ENCODE measurements around the gene PTPN2. TPM values are rescaled to one million over a fixed set of nuclear protein-coding genes. Genes with fewer than 3 reads are reported as not detected.
"Not testable (repeated sequence)": the region's sequence is repeated elsewhere in the genome, so short reads cannot be mapped to it uniquely, and the experiment has no call there.

The PTPN2 gene
- total RNA-seq, 2 donors from 2014 or later = 15.0 to 18.1 TPM

- DNase-seq; ATAC-seq; intact Hi-C loops (cut with DNase I): not testable (repeated sequence)
Measured at GRCh38 chr18:12758566-12758965, 125.5 kb downstream of the PTPN2 start.

GRCh38 chr18:12756619-12757239, 127.3 kb downstream of the PTPN2 start:
- ATAC-seq; DNase-seq; intact Hi-C loops (cut with DNase I): not testable (repeated sequence)

GRCh38 chr18:12755606-12756005, 128.4 kb downstream of the PTPN2 start:
- DNase-seq; intact Hi-C loops (cut with DNase I): not testable (repeated sequence)

GRCh38 chr18:12754511-12754910, 129.5 kb downstream of the PTPN2 start:
- DNase-seq (no peak), ATAC-seq (no peak)
- intact Hi-C loops (cut with DNase I) = no loop called here

More at GRCh38 chr18:12755606-12756005, 128.4 kb downstream of the PTPN2 start:
- ATAC-seq = not testable (repeated sequence)

- intact Hi-C loops (cut with DNase I) = no loop called here
- ATAC-seq = no peak
- DNase-seq = no peak
Measured at GRCh38 chr18:12751891-12752290, 132.1 kb downstream of the PTPN2 start.

- no peak for ATAC-seq
- intact Hi-C loops (cut with DNase I) = no loop called here
- no peak for DNase-seq
Measured at GRCh38 chr18:12751503-12751884, 132.5 kb downstream of the PTPN2 start.

GRCh38 chr18:12750715-12751502, 133.1 kb downstream of the PTPN2 start:
- intact Hi-C loops (cut with DNase I) = no loop called here
- DNase-seq (no peak), ATAC-seq (no peak)

GRCh38 chr18:12750076-12750714, 133.8 kb downstream of the PTPN2 start:
- DNase-seq (no peak), ATAC-seq (no peak)
- intact Hi-C loops (cut with DNase I) = no loop called here

GRCh38 chr18:12749121-12749520, 134.9 kb downstream of the PTPN2 start:
- no peak for DNase-seq
- ATAC-seq = no peak
- intact Hi-C loops (cut with DNase I) = no loop called here

- ATAC-seq = no peak
- DNase-seq = no peak
- intact Hi-C loops (cut with DNase I) = no loop called here
Measured at GRCh38 chr18:12748671-12749070, 135.4 kb downstream of the PTPN2 start.

GRCh38 chr18:12747530-12748315, 136.3 kb downstream of the PTPN2 start:
- DNase-seq (no peak), ATAC-seq (no peak)
- intact Hi-C loops (cut with DNase I) = no loop called here

GRCh38 chr18:12745095-12745795, 138.8 kb downstream of the PTPN2 start:
- ATAC-seq (no peak), DNase-seq (no peak)
- intact Hi-C loops (cut with DNase I) = no loop called here

GRCh38 chr18:12744103-12744502, 139.9 kb downstream of the PTPN2 start:
- DNase-seq = no peak

GRCh38 chr18:12742453-12742852, 141.6 kb downstream of the PTPN2 start:
- intact Hi-C loops (cut with DNase I) = loop anchor here in 1 of 2 donors (5.0 kb wide), 1 partner anchor 190 kb away; no protein-coding TSS in a partner anchor
- DNase-seq = no peak
- ATAC-seq = no peak

More at GRCh38 chr18:12744103-12744502, 139.9 kb downstream of the PTPN2 start:
- intact Hi-C loops (cut with DNase I) = loop anchor here in 1 of 2 donors (5.0 kb wide), 1 partner anchor 188 kb away; no protein-coding TSS in a partner anchor
- peak; percentile 71 to 81 for ATAC-seq

Other genes starting within 250 kb of the PTPN2 start
- 10 to 100 TPM; 31.5 to 46.4 TPM for gene SPIRE1, start 226.1 kb downstream of the PTPN2 start, total RNA-seq
- gene CEP76, start 181.5 kb downstream of the PTPN2 start, total RNA-seq = 1 to 10 TPM; 3.9 to 5.7 TPM
- 10 to 100 TPM; 43.8 to 45.9 TPM for gene PSMG2, start 181.2 kb downstream of the PTPN2 start, total RNA-seq
- 10 to 100 TPM; 16.9 to 28.9 TPM for gene SEH1L, start 63.8 kb upstream of the PTPN2 start, total RNA-seq
- 10 to 100 TPM; 24.6 to 27.1 TPM for gene CEP192, start 107.1 kb upstream of the PTPN2 start, total RNA-seq

All from left cardiac atrium (tissue), 4 donors.